ENCODE measurements around the gene LHX6. TPM values are rescaled to one million over a fixed set of nuclear protein-coding genes. Genes with fewer than 3 reads are reported as not detected.

The LHX6 gene
- total RNA-seq, 4 donors from 2014 or later, result 2.2 to 13.3 (median 8.8) TPM

DNA sequence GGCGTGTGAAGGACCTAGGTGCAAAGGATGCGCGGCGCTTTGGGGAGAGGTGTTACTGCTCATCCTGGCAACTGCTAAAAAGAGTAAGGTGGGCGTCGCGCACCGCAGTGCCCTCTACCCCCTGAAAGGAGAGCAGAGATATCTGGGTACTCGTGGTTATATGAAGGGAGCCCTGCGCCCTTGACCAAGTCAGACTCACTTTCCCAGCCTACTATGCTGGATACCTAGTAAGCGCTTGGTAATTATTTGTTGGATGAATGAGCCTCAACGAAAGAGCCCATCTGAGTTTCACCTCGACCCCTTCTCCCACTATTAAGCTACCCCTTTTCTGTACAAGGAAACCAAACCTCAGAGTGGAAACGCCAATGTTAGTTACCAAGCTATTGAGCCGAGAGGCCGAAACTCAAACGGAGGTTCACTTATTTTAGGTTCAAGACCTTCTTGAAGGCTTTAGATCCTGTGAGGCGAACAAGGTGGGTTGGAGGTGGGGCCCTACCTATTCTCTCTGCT lies 8.0 kb downstream of the LHX6 start:
- ATAC-seq (ENCODE audit: low FRiP score), result no peak
- TF ChIP-seq, protein P1, sequence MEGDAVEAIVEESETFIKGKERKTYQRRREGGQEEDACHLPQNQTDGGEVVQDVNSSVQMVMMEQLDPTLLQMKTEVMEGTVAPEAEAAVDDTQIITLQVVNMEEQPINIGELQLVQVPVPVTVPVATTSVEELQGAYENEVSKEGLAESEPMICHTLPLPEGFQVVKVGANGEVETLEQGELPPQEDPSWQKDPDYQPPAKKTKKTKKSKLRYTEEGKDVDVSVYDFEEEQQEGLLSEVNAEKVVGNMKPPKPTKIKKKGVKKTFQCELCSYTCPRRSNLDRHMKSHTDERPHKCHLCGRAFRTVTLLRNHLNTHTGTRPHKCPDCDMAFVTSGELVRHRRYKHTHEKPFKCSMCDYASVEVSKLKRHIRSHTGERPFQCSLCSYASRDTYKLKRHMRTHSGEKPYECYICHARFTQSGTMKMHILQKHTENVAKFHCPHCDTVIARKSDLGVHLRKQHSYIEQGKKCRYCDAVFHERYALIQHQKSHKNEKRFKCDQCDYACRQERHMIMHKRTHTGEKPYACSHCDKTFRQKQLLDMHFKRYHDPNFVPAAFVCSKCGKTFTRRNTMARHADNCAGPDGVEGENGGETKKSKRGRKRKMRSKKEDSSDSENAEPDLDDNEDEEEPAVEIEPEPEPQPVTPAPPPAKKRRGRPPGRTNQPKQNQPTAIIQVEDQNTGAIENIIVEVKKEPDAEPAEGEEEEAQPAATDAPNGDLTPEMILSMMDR (IDR thresholded peaks at IDR 0.05), result no peak
- DNase-seq (ENCODE audit: low spot score), result no peak

DNA sequence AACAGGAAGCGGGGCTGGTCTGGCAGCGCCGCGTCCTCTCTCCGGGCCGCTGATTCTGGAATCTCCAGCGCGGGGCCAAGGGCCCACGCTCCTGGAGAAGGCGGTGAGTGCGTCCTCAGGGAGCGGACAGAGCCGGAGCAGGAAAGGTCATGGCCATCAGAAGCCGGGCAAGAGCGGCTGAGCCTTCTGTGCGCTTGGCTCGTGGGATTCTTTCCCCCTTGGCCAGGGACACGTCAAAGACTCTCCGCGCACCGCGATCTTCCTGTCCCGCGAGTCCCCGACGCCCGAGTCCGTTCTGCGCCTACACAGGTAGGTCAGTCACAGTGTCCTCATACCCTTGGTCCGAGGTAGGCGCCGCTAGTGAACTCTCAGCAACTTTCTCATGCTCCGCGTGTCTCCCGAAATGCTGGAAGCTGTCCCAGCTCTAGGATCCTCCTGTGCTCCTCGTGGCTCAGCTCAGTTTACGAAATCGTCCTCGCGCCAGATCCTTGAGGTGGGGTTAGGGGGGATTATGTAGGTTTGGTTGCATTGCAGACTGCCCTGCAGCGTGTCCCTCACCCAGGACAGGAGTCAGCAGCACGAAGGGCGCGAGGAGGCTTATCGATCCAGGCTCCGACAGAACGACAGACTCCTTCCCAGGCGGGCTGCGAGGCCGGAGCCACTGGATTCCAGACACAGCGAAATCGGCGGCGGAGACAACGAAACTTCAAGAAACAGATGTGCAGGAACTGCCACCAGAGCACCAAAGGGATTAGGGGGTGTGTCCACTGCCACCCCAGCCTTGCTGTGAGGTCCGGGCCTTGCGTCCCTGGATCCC lies 8.7 kb downstream of the LHX6 start:
- no peak for DNase-seq (ENCODE audit: low spot score)
- TF ChIP-seq, protein P1 (IDR thresholded peaks at IDR 0.05), result no peak
- no peak for ATAC-seq (ENCODE audit: low FRiP score)

DNA sequence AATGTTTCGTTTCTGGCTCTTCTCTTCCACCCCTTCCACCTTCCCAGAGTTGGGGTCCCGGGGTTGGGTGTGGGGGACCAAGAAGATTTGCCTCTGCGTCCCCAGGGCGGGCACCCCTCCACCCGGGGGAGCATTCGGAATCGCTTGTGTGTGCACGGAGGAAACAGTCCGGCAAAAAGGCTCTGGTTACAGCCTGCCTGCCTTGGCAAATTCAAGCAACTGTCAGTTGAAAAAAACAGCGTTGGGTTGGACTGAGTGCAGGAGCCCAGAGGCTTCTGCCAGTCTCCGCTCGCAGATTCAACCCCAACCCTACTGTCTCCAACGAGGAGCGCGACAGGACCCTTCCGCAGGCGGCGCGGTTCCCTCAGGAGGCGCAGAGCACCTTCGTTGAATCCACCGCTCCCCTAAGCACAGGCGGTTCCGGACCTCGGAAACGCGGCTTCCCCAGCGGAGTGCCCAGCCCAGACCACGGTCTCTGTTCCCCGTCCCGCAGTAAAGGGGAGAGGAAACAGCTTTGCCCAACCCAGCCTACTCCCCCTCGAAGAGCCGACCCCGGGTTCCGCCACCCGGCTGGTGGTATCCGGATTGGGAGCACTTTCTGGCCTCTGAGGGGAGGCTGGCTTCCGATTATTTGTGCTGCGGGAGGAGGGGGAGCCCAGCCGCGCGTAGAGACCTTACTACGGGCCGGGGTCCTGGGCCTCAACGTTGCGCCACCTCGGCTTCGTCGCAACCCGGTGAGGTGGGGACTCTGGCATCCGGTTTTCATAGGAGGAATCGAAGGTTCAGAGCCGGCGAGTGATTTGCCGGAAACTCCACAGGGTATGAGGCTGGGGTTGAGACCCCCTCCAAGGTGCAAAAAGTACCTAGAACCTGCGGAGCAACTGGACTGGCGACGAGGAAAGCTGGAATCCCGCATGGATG lies 9.6 kb downstream of the LHX6 start:
- TF ChIP-seq, protein P1 (IDR thresholded peaks at IDR 0.05), result no peak
- no peak for ATAC-seq (ENCODE audit: low FRiP score)

DNA sequence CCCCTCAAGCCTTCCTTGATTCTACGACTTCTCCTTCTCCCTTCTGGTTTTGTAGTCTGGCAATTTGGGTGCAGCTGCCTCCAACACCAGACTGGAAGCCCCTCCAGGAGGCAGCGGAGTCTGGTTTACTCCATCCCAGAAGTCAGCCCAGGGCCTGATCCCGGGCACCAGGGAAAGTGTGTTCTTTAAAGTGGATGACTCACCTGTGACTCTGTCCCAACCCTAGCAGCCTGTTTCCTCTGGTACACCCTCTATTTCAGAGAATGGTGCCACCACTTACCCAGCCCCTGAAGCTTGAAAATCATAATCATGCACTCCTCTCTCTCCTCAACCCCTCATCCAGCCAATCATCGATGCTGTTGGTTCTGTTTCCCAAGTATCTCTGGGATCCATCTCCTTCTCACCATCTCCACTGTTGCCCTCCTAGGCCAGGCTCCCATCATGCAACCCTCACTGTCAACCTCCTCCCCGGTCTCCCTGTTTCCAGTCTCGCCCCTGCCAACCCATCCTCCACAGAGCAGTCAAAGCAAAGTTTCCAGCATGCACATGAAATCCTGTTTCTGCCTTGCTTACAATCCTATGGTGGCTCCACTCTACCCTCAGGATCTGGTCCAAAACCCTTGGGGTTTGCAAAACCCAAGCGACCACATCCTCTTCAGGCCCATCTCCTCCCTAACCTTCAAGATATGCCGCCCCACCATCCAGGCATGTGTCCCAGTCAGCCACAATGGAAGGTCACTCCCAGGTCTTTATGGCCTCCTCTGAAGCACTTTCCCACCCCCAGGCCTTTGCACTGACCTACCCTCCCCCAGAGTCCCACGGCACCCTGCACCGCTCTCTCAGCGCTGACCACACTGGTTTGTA lies 10.5 kb downstream of the LHX6 start:
- no peak for DNase-seq (ENCODE audit: low spot score)
- TF ChIP-seq, protein P1 (IDR thresholded peaks at IDR 0.05), result no peak
- no peak for ATAC-seq (ENCODE audit: low FRiP score)

More for the DNA sequence above, 9.6 kb downstream of the LHX6 start:
- no peak for DNase-seq (ENCODE audit: low spot score)

DNA sequence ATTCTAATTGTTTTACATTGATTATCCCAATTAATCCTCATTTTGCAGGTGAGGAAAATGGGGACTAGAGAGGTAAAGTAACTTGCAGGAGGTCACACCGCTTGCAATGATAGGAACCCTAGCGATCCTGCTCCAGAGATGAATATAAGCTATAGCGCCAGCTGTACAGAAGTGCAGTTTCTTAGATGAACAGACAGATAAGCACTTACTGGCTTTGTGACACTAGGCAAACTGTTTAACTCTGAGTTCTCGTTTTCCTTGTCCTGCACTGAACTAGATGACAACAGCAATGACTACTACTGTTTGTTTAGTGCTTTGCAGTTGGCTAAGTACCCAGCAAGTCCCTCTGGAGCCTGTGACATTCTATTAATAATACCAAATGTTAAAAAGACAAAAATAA lies 11.1 kb downstream of the LHX6 start:
- no peak for ATAC-seq (ENCODE audit: low FRiP score)
- TF ChIP-seq, protein P1 (IDR thresholded peaks at IDR 0.05), result no peak
- DNase-seq (ENCODE audit: low spot score), result no peak

DNA sequence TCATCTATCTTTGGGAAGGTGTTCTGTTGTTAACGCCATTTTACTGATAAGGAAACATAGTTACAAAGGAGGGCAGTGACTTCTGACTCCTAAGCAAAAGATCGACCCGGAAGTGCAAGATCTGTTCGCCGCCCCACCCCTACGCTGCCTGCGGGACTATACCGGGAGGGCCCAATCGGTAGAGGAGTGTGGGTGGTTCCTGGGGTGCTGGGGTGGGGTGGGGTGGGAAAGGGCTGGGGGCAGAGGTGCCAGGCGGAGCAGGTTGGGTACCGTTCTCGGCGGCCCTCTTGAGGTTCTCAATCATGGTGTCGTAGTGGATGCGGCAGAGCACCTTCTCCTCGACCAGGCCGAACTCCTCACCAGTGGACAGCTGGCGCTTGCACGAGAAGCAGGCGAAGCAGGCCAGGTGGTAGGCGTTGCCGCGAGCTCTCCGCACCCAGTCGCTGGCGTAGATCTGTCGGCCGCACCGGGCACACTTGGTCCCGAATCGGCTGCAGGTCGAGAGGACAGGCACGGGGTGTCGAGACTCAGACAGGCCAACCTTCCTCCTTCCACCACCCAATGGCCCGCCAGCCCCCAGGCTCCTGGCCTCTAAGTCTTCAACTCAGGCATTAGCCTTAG lies 11.8 kb downstream of the LHX6 start:
- DNase-seq (ENCODE audit: low spot score) (no peak), ATAC-seq (ENCODE audit: low FRiP score) (no peak)
- TF ChIP-seq, protein P1 (IDR thresholded peaks at IDR 0.05), result no peak
